ENCODE measurements around the gene APOL4. TPM values are rescaled to one million over a fixed set of nuclear protein-coding genes. Genes with fewer than 3 reads are reported as not detected.
A peak's percentile ranks its signal among the peaks of the same experiment; 100 is the strongest.

Gene APOL4
- total and polyA plus RNA-seq, 2 of the 4 experiments (the other 2 are of a cell fraction): 0.07 TPM; not detected in 1

DNA sequence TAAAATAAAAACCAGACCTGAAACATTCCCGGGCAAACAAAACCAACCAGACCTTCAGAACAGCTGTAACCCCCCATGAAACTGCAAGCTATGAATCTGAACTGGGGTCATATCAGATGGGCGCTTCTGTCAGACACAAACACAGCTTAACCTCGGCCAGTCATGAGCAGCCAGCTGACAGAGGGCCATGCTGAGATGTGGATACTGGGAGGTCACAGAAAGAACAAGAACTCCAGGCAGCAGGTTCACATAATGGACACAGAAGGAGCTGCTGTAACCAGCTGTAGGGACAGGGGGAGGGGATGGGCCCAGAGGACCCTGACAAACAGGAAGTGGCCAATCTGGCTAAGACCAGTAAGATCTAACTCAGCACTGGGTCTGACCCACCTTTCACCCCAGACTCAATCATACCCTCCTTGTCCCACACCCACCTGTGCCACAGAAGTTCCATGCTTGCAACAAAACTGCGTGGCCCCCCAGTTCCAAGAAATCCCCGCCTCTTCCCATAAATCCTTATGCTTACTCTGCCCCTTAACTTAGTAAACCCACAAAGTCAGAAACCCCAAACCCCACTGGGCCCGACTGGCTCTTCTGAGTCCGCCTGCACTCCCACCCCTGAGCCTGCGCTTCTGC, 4.0 kb downstream of the APOL4 start:
- Histone ChIP-seq H4K5ac (ENCODE audit: low read depth, low read length) (peak overlapping the region; percentile 19), H4K91ac (ENCODE audit: insufficient read depth, low read depth, low read length) (peak overlapping the region; percentile 93), H4K20me1 (ENCODE audit: insufficient read depth, low read length) (no peaks in the 10 kb centered on the region), H3K9me1 (ENCODE audit: insufficient read depth, low read length) (peaks cover 12% of the 10 kb centered on the region), H2AFZ (replicated peaks; ENCODE audit: low read length, poor library complexity) (peak overlapping the region; percentile 88), H3K9me3 (ENCODE audit: control insufficient read depth, insufficient read depth, low read length) (no peaks in the 10 kb centered on the region), H2BK5ac (ENCODE audit: low read depth, low read length, poor library complexity, severe bottlenecking) (peak overlapping the region; percentile 87), H3K27ac (ENCODE audit: insufficient read depth, low read length) (peak overlapping the region; percentile 65), H3K4me2 (ENCODE audit: low read depth, low read length) (peak overlapping the region; percentile 44), H3K9ac (ENCODE audit: low read depth, low read length) (peak overlapping the region; percentile 30; the same call in 1 of the 2 replicates), H3K4me3 (ENCODE audit: insufficient read depth, low read depth, low read length) (no peak overlapping the region), H3K23ac (ENCODE audit: low read depth, low read length) (peak overlapping the region; percentile 28; the same call in 1 of the 2 replicates), H3K18ac (ENCODE audit: low read depth, low read length) (peak overlapping the region; percentile 48; the same call in 1 of the 2 replicates), H3K27me3 (ENCODE audit: control insufficient read depth, insufficient read depth, low read length) (no peaks in the 10 kb centered on the region), H3K4ac (ENCODE audit: low read depth, low read length) (peak overlapping the region; percentile 90), H2AK9ac (replicated peaks; ENCODE audit: low read depth, low read length, poor library complexity) (peak overlapping the region; percentile 91), H4K8ac (ENCODE audit: low read depth in 2 of 2, low read length in 2 of 2) (peak overlapping the region; percentile 56 to 98), H3K36me3 (ENCODE audit: control insufficient read depth, insufficient read depth, low read length) (no peaks in the 10 kb centered on the region), H3K56ac (ENCODE audit: extremely low read depth, insufficient read depth, low read length) (peak overlapping the region; percentile 56; the same call in 1 of the 2 replicates), H2BK15ac (ENCODE audit: low read depth, low read length) (peak overlapping the region; percentile 94; the same call in 2 of the 3 replicates), H2BK120ac (ENCODE audit: low read depth, low read length) (peak overlapping the region; percentile 67), H3K14ac (replicated peaks; ENCODE audit: low read depth, low read length) (peak overlapping the region; percentile 90), H3K79me1 (ENCODE audit: low read depth in 1 of 2, low read length in 2 of 2) (peaks cover 0 to 8% of the 10 kb centered on the region in 2 experiments; a peak in 1 of 4 replicates), H3K4me1 (ENCODE audit: control insufficient read depth, insufficient read depth, low read length) (peaks cover 13% of the 10 kb centered on the region), H2AK5ac (ENCODE audit: low read depth, low read length) (peak overlapping the region; percentile 63), H2BK20ac (ENCODE audit: low read depth, low read length) (peak overlapping the region; percentile 81; the same call in 1 of the 2 replicates)
- intact Hi-C loops (cut with micrococcal nuclease) (loop anchor here (2.0 kb wide), 1 partner anchor 41 kb away; the partner anchor contains the start of gene APOL2), dilution Hi-C loops (cut with HindIII; ENCODE audit: low sequenced_read_pairs, unreplicated experiment) (no loop called here), in situ Hi-C loops (cut with MboI; ENCODE audit: low sequenced_read_pairs) (loop anchor here (10.0 kb wide), 1 partner anchor 287 kb away; the partner anchor contains the start of gene TXN2)
- TF ChIP-seq FOS (IDR thresholded peaks at IDR 0.05; ENCODE audit: low read depth, low read length): no peak
- ATAC-seq (ENCODE audit: low read depth) (peak; percentile 3), DNase-seq (no peak)
- no TSS peak for BruUV-seq (replicated peaks)
- ChIA-PET CTCF (interaction anchor here (0.5 to 1.2 kb wide), 2 partner anchors 42 to 659 kb away, joined by 3 read pairs; no protein-coding TSS in a partner anchor), POLR2A (ENCODE audit: unreplicated experiment) (no interaction called here)
- WGBS, 2 experiments (ENCODE audit: extremely low coverage in 2 of 2, insufficient read length in 1 of 2): 79% methylated on average over 4 of the region's 8 CpGs; no CpG with 5 or more reads in 1 of the 2 experiments
